OCI-M2 (cell line): ENCODE results near the gene TPSAB1.
"Not testable (repeated sequence)": the region's sequence is repeated elsewhere in the genome, so short reads cannot be mapped to it uniquely, and the experiment has no call there.

Source experiments
- DNase-seq: peaks from one replicate; lab custom pipeline; 2025; ENCODE audit not compliant: unreplicated experiment; lab: John Stamatoyannopoulos, UW

TPSAB1 gene

GRCh38 chr16:1240436-1240835, at the start of gene TPSAB1:
Gene TPSAB1, plus strand, starts transcription at chr16:1240705. Its CDS starts 234 bp downstream, at chr16:1240939.
- DNase-seq = not testable (repeated sequence)

- DNase-seq = not testable (repeated sequence)
Observed at GRCh38 chr16:1190789-1191188, 49.7 kb upstream of the TPSAB1 start.

- no peak for DNase-seq
Observed at GRCh38 chr16:1192384-1193073, 48.0 kb upstream of the TPSAB1 start.

GRCh38 chr16:1193143-1193824, 47.2 kb upstream of the TPSAB1 start:
- DNase-seq = no peak

- no peak for DNase-seq
Observed at GRCh38 chr16:1193825-1194581, 46.5 kb upstream of the TPSAB1 start.

- DNase-seq = no peak
Observed at GRCh38 chr16:1194665-1195392, 45.7 kb upstream of the TPSAB1 start.

- no peak for DNase-seq
Observed at GRCh38 chr16:1195393-1195666, 45.2 kb upstream of the TPSAB1 start.

- no peak for DNase-seq
Observed at GRCh38 chr16:1196494-1196893, 44.0 kb upstream of the TPSAB1 start.

- no peak for DNase-seq
Observed at GRCh38 chr16:1197237-1197866, 43.2 kb upstream of the TPSAB1 start.

- no peak for DNase-seq
Observed at GRCh38 chr16:1198194-1198593, 42.3 kb upstream of the TPSAB1 start.

GRCh38 chr16:1198671-1199346, 41.7 kb upstream of the TPSAB1 start:
- not testable (repeated sequence) for DNase-seq

- DNase-seq = no peak
Observed at GRCh38 chr16:1199347-1200013, 41.0 kb upstream of the TPSAB1 start.

GRCh38 chr16:1200014-1200627, 40.4 kb upstream of the TPSAB1 start:
- DNase-seq = no peak

GRCh38 chr16:1201444-1201843, 39.1 kb upstream of the TPSAB1 start:
- DNase-seq = no peak

GRCh38 chr16:1202274-1202673, 38.2 kb upstream of the TPSAB1 start:
- no peak for DNase-seq

- DNase-seq = no peak
Observed at GRCh38 chr16:1204933-1205332, 35.6 kb upstream of the TPSAB1 start.

- DNase-seq = no peak
Observed at GRCh38 chr16:1206326-1206725, 34.2 kb upstream of the TPSAB1 start.

GRCh38 chr16:1206786-1207185, 33.7 kb upstream of the TPSAB1 start:
- DNase-seq = no peak

GRCh38 chr16:1208239-1208830, 32.2 kb upstream of the TPSAB1 start:
- DNase-seq = no peak
